GM18873 (cell line): Measurements from ENCODE around the gene ZNF277.
"Not testable (repeated sequence)": the region's sequence is repeated elsewhere in the genome, so short reads cannot be mapped to it uniquely, and the experiment has no call there.

ENCODE experiments used
- ATAC-seq: cut with Tn5 transposase; IDR thresholded peaks from one replicate; pipeline ENCODE4 v1.9.1; 2021; ENCODE audit warnings: mild to moderate bottlenecking, moderate library complexity, moderate number of reproducible peaks; ENCODE audit not compliant: unreplicated experiment, low FRiP score

Gene ZNF277

DNA sequence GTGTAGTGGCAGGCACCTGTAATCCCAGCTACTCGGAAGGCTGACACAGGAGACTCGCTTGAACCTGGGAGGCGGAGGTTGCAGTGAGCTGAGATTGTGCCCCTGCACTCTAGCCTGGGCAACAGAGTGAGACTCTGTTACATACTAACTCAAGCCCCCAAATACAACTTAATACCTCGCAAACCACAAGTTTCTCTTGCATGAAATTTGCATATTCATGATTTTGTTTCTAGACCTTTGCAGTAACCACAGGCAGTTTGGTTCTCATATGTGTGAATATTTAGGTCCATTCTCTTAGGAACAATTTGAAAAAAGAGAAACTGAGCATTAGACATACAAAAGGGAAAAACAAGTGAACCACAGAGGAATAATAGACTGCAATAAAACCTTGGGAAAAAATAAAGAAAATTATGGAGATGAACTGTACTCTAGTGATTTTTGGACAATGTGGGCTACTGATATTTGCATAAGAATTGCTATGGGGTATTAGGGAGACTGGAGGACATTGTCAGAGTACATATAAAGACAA, 77.0 kb downstream of the ZNF277 start:
- peak; percentile 63 for ATAC-seq

- peak; percentile 60 for ATAC-seq
Measured at GRCh38 chr7:112286250-112287086, 80.0 kb downstream of the ZNF277 start.

GRCh38 chr7:112288301-112288700, 81.8 kb downstream of the ZNF277 start:
- no peak for ATAC-seq

GRCh38 chr7:112290065-112290464, 83.6 kb downstream of the ZNF277 start:
- no peak for ATAC-seq

GRCh38 chr7:112292162-112292561, 85.7 kb downstream of the ZNF277 start:
- no peak for ATAC-seq

GRCh38 chr7:112293416-112293815, 86.9 kb downstream of the ZNF277 start:
- ATAC-seq = no peak

- ATAC-seq = no peak
Measured at GRCh38 chr7:112296432-112296831, 89.9 kb downstream of the ZNF277 start.

- ATAC-seq = no peak
Measured at GRCh38 chr7:112297681-112298080, 91.2 kb downstream of the ZNF277 start.

GRCh38 chr7:112298543-112299100, 92.1 kb downstream of the ZNF277 start:
- no peak for ATAC-seq

GRCh38 chr7:112300072-112300471, 93.6 kb downstream of the ZNF277 start:
- ATAC-seq = no peak

DNA sequence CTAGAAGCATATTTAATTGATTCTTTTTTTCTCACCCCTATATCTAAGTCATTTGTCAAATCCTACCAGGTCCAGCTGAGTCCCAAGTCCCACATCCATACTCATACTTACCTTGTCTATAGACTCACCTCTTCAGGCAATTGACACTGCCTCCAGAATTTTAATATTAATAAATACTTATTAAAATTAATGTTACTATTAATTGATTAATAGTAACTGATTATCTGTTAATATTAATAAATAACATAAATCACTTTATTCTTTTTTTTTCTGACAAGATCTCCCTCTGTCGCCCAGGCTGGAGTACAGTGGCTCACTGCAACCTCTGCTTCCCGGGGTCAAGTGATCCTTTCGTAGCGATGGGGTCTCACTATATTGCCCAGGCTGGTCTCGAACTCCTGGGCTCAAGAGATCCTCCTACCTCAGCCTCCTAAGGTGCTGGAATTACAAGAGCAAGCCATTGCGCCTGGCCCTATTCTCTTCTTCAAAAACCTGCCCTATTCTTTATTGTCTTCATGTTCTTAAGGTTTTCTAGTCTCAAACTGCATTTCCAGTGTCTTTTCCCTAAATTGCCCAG, 94.4 kb downstream of the ZNF277 start:
- no peak for ATAC-seq

DNA sequence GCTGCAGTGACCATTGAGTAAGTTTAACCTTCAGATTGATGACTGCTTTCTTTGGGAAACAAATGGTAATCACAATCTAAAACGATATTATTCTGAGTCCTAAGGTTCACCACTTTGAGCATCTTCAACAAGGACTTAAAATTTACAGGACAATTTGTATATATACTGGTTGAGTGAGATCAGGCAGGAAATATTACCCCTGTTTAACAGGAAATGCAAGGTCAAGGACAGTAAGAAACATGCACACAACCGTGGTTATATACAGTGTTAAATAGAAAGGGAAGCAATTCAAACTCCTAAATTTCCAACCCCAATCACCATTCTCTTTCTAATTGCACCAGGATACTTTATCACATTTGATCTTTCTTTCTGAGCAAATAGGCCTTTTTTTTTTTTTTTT, 96.1 kb downstream of the ZNF277 start:
- ATAC-seq = no peak

- no peak for ATAC-seq
Measured at GRCh38 chr7:112306903-112307302, 100.4 kb downstream of the ZNF277 start.

- ATAC-seq = no peak
Measured at GRCh38 chr7:112307506-112307905, 101.0 kb downstream of the ZNF277 start.

DNA sequence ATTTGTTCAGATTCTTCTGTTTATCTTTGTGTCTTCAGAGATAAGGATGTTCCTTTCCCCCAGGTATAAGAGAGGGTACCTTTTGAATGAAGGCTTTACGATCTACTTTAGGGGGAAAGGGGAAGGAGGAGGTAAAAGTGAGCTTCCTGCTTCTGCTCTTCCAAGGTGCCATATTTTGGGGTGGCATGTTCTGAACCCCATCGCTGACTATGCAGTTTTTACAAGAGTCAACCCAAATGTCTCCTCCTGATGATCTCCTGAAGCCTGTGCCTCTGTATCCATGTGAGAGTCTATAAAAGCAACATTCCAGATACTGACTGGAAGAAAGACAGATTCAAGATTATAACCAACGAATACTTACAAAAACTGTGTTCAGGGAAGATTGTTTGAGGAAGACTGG, 102.5 kb downstream of the ZNF277 start:
- ATAC-seq = no peak

DNA sequence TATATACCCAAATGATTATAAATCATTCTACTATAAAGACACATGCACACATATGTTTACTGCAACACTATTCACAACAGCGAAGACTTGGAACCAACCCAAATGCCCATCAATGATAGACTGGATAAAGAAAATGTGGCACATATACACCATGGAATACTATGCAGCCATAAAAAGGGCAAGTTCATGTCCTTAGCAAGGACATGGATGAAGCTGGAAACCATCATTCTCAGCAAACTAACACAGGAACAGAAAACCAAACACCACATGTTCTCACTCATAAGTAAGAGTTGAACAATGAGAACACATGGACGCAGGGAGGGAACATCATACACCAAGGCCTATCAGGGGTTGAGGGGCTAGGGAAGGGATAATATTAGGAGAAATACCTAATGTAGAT, 110.3 kb downstream of the ZNF277 start:
- ATAC-seq = not testable (repeated sequence)

GRCh38 chr7:112322070-112322469, 115.6 kb downstream of the ZNF277 start:
- ATAC-seq = no peak

GRCh38 chr7:112327566-112327965, 121.1 kb downstream of the ZNF277 start:
- no peak for ATAC-seq

- no peak for ATAC-seq
Measured at GRCh38 chr7:112331492-112331891, 125.0 kb downstream of the ZNF277 start.

GRCh38 chr7:112334366-112334765, 127.9 kb downstream of the ZNF277 start:
- no peak for ATAC-seq

- no peak for ATAC-seq
Measured at GRCh38 chr7:112336261-112336660, 129.8 kb downstream of the ZNF277 start.
